ENCODE data around the gene ADCY7.

The ADCY7 gene

DNA sequence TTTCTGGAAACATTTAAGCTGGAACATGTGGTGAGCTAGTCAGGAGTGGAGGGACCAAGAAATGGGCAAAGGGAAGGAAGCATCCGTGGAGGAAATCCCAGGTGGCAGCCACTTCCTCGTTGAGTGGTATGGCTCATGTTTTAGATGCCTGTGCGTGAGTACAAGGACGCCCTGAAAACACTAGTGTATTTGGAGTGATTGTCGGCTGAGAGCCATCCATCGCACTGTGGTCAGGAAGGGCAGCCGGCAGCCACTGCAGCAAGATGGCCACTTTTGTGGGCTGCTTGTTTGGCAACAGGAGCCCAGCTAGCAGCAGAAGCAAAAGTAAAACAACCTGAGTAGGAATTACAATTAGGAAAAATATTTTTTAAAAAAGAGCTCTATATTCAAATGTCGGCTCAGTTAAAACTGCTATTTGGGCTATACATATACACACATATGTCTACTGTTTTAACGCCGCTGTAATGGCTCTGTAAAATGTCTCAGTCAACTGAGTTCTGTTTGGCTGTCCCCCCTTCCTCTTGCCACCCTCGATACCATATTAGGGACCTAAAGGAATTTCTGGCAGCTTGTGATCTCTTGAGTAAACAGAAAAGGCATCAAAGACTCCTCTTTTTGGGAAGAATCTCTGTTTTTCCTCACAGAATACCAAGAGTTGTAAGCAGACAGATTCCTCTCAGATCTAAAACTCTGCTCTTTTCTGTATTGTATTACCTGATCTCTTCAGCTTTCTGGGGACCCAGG lies 63.3 kb downstream of the ADCY7 start:
- TF ChIP-seq, protein P1, sequence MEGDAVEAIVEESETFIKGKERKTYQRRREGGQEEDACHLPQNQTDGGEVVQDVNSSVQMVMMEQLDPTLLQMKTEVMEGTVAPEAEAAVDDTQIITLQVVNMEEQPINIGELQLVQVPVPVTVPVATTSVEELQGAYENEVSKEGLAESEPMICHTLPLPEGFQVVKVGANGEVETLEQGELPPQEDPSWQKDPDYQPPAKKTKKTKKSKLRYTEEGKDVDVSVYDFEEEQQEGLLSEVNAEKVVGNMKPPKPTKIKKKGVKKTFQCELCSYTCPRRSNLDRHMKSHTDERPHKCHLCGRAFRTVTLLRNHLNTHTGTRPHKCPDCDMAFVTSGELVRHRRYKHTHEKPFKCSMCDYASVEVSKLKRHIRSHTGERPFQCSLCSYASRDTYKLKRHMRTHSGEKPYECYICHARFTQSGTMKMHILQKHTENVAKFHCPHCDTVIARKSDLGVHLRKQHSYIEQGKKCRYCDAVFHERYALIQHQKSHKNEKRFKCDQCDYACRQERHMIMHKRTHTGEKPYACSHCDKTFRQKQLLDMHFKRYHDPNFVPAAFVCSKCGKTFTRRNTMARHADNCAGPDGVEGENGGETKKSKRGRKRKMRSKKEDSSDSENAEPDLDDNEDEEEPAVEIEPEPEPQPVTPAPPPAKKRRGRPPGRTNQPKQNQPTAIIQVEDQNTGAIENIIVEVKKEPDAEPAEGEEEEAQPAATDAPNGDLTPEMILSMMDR (IDR thresholded peaks at IDR 0.05): no peak

- TF ChIP-seq, protein P1 (IDR thresholded peaks at IDR 0.05): no peak
Observed at GRCh38 chr16:50331570-50331969, 65.2 kb downstream of the ADCY7 start.

DNA sequence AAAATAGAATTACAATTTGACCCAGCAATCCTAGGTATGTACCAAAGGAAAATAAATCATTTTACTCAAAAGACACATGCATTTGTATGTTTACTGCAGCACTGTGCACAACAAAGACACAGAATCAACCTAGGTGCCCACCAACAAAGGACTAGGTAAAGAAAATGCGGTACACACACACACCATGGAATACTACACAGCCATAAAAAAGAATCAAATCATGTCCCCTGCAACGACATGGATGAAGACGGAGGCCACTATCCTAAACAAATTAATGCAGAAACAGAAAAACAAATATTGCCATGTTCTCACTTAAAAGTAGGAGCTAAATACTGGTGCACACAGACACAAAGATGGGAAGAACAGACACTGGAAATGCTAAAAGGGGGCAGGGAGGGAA lies 66.2 kb downstream of the ADCY7 start:
- TF ChIP-seq, protein P1 (IDR thresholded peaks at IDR 0.05): no peak

- TF ChIP-seq, protein P1 (IDR thresholded peaks at IDR 0.05): no peak
Observed at GRCh38 chr16:50334106-50334975, 68.0 kb downstream of the ADCY7 start.

GRCh38 chr16:50335196-50335958 lies 69.0 kb downstream of the ADCY7 start:
- TF ChIP-seq, protein P1 (IDR thresholded peaks at IDR 0.05): no peak

GRCh38 chr16:50336884-50337283 lies 70.5 kb downstream of the ADCY7 start:
- TF ChIP-seq, protein P1 (IDR thresholded peaks at IDR 0.05): no peak

Data from LNCAP (cell line).